DOHH2 (cell line): ENCODE data around the gene TTC34.

ENCODE experiments used
- CTCF ChIP-seq: fragments of 200-600 bp; sonication (generic); IDR thresholded peaks from one replicate; pipeline ENCODE4 v1.5.1; 2014; ENCODE audit warnings: antibody characterized with exemption, mild to moderate bottlenecking, low read depth, low read length; ENCODE audit not compliant: poor library complexity, severe bottlenecking
- EZH2phosphoT487 ChIP-seq: fragments of 200-600 bp; sonication (generic); IDR thresholded peaks from 2 replicates; pipeline ENCODE4 v1.6.1; 2017; ENCODE audit warnings: borderline replicate concordance, mild to moderate bottlenecking, antibody characterized with exemption, low read length, moderate library complexity, mixed read lengths

- TF ChIP-seq CTCF (no peak), EZH2phosphoT487 (no peak)
These were observed 10.0 kb upstream of the TTC34 start for GRCh38 chr1:2811533-2811918.
